ENCODE measurements around the gene UCP2. TPM values are rescaled to one million over a fixed set of nuclear protein-coding genes. Genes with fewer than 3 reads are reported as not detected.
A peak's percentile ranks its signal among the peaks of the same experiment; 100 is the strongest.

UCP2 gene
- total and polyA plus RNA-seq, 9 of the 15 experiments (the other 6 are each of a cell fraction or from before 2014, with no cell fraction given): 19.2 to 216 (median 87.9) TPM

DNA sequence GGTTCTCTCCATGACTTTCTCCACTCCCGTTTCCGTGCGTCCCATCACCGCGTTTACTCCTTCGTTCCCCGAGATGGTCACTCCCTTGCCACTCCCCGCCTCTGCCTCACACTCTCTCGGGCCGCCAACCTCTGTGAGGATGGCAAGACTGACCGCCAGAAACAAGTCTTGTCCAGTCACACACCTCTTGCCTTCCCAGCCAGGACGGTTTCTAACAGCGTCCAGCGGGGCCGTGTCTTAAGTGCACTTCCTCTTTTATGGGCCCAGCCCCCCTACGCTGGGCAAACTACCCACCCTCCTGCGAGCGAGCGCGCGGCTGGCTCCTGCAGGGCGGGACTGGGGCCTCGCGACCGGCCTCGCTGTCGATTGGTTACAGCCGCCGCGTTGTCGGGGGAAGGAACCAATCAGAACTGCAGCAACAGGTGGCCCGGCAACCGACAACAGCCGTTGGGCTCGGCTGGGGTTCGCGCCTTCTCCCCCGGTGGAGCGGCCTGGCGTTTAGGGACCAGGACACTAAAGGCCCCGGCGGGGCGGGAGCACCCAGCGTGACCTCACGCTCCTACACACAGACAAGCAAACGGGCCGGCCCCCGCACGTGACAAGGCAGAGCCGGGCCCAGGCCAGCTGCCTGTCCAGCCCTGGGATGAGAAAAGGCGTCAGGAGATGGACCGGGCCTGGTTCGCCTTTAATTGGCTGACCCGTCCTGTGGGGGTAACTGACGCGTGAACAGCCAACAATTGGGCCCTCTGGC is 522 bp upstream of the UCP2 start (continued):
- TF ChIP-seq, protein P1, sequence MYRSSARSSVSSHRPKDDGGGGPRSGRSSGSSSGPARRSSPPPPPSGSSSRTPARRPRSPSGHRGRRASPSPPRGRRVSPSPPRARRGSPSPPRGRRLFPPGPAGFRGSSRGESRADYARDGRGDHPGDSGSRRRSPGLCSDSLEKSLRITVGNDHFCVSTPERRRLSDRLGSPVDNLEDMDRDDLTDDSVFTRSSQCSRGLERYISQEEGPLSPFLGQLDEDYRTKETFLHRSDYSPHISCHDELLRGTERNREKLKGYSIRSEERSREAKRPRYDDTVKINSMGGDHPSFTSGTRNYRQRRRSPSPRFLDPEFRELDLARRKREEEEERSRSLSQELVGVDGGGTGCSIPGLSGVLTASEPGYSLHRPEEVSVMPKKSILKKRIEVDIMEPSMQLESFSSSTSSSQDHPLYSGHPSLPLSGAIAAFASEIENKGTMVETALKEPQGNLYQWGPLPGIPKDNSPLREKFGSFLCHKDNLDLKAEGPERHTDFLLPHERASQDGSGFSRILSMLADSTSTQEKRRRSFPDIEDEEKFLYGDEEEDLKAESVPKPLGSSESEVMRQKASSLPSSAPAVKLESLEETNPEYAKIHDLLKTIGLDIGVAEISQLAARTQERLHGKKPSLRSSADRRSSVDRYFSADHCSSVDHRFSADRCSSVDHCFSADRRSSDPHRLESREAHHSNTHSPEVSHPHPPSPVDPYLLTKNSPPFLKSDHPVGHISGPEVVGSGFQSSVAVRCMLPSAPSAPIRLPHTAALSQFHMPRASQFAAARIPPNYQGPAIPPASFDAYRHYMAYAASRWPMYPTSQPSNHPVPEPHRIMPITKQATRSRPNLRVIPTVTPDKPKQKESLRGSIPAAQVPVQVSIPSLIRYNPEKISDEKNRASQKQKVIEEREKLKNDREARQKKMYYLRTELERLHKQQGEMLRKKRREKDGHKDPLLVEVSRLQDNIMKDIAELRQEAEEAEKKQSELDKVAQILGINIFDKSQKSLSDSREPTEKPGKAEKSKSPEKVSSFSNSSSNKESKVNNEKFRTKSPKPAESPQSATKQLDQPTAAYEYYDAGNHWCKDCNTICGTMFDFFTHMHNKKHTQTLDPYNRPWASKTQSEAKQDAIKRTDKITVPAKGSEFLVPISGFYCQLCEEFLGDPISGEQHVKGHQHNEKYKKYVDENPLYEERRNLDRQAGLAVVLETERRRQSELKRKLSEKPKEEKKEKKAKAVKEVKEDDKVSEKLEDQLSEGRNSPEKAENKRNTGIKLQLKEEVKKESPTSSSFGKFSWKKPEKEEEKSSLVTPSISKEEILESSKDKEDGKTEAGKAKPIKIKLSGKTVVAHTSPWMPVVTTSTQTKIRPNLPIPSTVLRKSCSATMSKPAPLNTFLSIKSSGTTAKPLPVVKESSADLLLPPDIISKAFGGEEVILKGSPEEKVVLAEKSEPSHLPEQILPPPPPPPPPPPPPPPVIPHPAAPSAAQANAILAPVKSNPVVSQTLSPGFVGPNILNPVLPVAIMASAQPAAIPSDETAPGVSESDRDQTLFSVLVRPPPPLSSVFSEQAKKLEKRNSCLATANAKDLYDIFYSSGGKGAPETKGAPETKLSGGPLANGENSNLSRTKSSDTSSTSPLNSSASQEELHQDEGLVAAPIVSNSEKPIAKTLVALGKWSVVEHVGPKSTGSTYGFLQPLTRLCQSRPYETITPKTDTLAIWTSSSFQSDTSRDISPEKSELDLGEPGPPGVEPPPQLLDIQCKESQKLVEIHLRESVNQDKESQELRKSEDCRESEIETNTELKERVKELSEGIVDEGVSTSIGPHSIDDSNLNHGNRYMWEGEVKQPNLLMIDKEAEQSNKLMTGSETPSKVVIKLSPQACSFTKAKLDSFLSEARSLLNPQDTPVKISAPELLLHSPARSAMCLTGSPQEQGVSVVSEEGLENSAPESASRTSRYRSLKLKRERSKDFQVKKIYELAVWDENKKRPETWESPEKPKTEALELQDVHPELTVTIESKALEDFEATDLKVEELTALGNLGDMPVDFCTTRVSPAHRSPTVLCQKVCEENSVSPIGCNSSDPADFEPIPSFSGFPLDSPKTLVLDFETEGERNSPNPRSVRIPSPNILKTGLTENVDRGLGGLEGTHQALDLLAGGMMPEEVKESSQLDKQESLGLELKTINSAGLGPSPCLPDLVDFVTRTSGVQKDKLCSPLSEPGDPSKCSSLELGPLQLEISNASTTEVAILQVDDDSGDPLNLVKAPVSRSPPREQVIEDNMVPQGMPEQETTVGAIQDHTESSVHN (IDR thresholded peaks at IDR 0.05; ENCODE audit: borderline replicate concordance in 1 of 2, low read depth in 1 of 2): peak in 1 of 2 experiments; percentile 19; a peak in 1 of 4 replicates
- TF ChIP-seq, protein P2, sequence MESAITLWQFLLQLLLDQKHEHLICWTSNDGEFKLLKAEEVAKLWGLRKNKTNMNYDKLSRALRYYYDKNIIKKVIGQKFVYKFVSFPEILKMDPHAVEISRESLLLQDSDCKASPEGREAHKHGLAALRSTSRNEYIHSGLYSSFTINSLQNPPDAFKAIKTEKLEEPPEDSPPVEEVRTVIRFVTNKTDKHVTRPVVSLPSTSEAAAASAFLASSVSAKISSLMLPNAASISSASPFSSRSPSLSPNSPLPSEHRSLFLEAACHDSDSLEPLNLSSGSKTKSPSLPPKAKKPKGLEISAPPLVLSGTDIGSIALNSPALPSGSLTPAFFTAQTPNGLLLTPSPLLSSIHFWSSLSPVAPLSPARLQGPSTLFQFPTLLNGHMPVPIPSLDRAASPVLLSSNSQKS (CRISPR knock-in tag; IDR thresholded peaks at IDR 0.05): no peak
- TF ChIP-seq, protein P3, sequence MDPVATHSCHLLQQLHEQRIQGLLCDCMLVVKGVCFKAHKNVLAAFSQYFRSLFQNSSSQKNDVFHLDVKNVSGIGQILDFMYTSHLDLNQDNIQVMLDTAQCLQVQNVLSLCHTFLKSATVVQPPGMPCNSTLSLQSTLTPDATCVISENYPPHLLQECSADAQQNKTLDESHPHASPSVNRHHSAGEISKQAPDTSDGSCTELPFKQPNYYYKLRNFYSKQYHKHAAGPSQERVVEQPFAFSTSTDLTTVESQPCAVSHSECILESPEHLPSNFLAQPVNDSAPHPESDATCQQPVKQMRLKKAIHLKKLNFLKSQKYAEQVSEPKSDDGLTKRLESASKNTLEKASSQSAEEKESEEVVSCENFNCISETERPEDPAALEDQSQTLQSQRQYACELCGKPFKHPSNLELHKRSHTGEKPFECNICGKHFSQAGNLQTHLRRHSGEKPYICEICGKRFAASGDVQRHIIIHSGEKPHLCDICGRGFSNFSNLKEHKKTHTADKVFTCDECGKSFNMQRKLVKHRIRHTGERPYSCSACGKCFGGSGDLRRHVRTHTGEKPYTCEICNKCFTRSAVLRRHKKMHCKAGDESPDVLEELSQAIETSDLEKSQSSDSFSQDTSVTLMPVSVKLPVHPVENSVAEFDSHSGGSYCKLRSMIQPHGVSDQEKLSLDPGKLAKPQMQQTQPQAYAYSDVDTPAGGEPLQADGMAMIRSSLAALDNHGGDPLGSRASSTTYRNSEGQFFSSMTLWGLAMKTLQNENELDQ (CRISPR knock-in tag; IDR thresholded peaks at IDR 0.05; ENCODE audit: borderline replicate concordance): peak; percentile 88; the same call in 1 of the 2 replicates
- TF ChIP-seq, protein P4, sequence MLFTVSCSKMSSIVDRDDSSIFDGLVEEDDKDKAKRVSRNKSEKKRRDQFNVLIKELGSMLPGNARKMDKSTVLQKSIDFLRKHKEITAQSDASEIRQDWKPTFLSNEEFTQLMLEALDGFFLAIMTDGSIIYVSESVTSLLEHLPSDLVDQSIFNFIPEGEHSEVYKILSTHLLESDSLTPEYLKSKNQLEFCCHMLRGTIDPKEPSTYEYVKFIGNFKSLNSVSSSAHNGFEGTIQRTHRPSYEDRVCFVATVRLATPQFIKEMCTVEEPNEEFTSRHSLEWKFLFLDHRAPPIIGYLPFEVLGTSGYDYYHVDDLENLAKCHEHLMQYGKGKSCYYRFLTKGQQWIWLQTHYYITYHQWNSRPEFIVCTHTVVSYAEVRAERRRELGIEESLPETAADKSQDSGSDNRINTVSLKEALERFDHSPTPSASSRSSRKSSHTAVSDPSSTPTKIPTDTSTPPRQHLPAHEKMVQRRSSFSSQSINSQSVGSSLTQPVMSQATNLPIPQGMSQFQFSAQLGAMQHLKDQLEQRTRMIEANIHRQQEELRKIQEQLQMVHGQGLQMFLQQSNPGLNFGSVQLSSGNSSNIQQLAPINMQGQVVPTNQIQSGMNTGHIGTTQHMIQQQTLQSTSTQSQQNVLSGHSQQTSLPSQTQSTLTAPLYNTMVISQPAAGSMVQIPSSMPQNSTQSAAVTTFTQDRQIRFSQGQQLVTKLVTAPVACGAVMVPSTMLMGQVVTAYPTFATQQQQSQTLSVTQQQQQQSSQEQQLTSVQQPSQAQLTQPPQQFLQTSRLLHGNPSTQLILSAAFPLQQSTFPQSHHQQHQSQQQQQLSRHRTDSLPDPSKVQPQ (CRISPR knock-in tag; IDR thresholded peaks at IDR 0.05; ENCODE audit: borderline replicate concordance): peak; percentile 87; the same call in 1 of the 2 replicates

All from K562 (cell line).